ENCODE data around the gene CELSR1.

Gene CELSR1

GRCh38 chr22:46418827-46419226 lies 118.6 kb downstream of the CELSR1 start:
- no peak for TF ChIP-seq GATA1 (IDR thresholded peaks at IDR 0.05; ENCODE audit: low read depth, low read length)
- TF ChIP-seq POLR2A (IDR thresholded peaks at IDR 0.05; ENCODE audit: low read length): no peak
- no peak for DNase-seq

GRCh38 chr22:46417769-46418168 lies 119.7 kb downstream of the CELSR1 start:
- TF ChIP-seq GATA1 (IDR thresholded peaks at IDR 0.05; ENCODE audit: low read depth, low read length) (no peak), POLR2A (IDR thresholded peaks at IDR 0.05; ENCODE audit: low read length) (no peak)
- no peak for DNase-seq

- no peak for DNase-seq
- TF ChIP-seq GATA1 (IDR thresholded peaks at IDR 0.05; ENCODE audit: low read depth, low read length) (no peak), POLR2A (IDR thresholded peaks at IDR 0.05; ENCODE audit: low read length) (no peak)
These were observed 120.4 kb downstream of the CELSR1 start for GRCh38 chr22:46416891-46417580.

GRCh38 chr22:46416520-46416871 lies 120.9 kb downstream of the CELSR1 start:
- no peak for DNase-seq
- TF ChIP-seq POLR2A (IDR thresholded peaks at IDR 0.05; ENCODE audit: low read length): no peak
- no peak for TF ChIP-seq GATA1 (IDR thresholded peaks at IDR 0.05; ENCODE audit: low read depth, low read length)

- no peak for DNase-seq
- TF ChIP-seq GATA1 (IDR thresholded peaks at IDR 0.05; ENCODE audit: low read depth, low read length) (no peak), POLR2A (IDR thresholded peaks at IDR 0.05; ENCODE audit: low read length) (no peak)
These were observed 121.5 kb downstream of the CELSR1 start for GRCh38 chr22:46415776-46416519.

- no peak for TF ChIP-seq POLR2A (IDR thresholded peaks at IDR 0.05; ENCODE audit: low read length)
- TF ChIP-seq GATA1 (IDR thresholded peaks at IDR 0.05; ENCODE audit: low read depth, low read length): no peak
- no peak for DNase-seq
These were observed 122.7 kb downstream of the CELSR1 start for GRCh38 chr22:46414704-46415103.

GRCh38 chr22:46413725-46414379 lies 123.6 kb downstream of the CELSR1 start:
- TF ChIP-seq POLR2A (IDR thresholded peaks at IDR 0.05; ENCODE audit: low read length): no peak
- TF ChIP-seq GATA1 (IDR thresholded peaks at IDR 0.05; ENCODE audit: low read depth, low read length): no peak
- no peak for DNase-seq

GRCh38 chr22:46411347-46411746 lies 126.1 kb downstream of the CELSR1 start:
- TF ChIP-seq POLR2A (IDR thresholded peaks at IDR 0.05; ENCODE audit: low read length): no peak
- no peak for TF ChIP-seq GATA1 (IDR thresholded peaks at IDR 0.05; ENCODE audit: low read depth, low read length)
- DNase-seq: no peak

GRCh38 chr22:46410291-46410808 lies 127.1 kb downstream of the CELSR1 start:
- DNase-seq: no peak
- no peak for TF ChIP-seq POLR2A (IDR thresholded peaks at IDR 0.05; ENCODE audit: low read length)
- no peak for TF ChIP-seq GATA1 (IDR thresholded peaks at IDR 0.05; ENCODE audit: low read depth, low read length)

- DNase-seq: no peak
- TF ChIP-seq POLR2A (IDR thresholded peaks at IDR 0.05; ENCODE audit: low read length): no peak
- TF ChIP-seq GATA1 (IDR thresholded peaks at IDR 0.05; ENCODE audit: low read depth, low read length): no peak
These were observed 127.7 kb downstream of the CELSR1 start for GRCh38 chr22:46409631-46410210.

- no peak for DNase-seq
- no peak for TF ChIP-seq POLR2A (IDR thresholded peaks at IDR 0.05; ENCODE audit: low read length)
- no peak for TF ChIP-seq GATA1 (IDR thresholded peaks at IDR 0.05; ENCODE audit: low read depth, low read length)
These were observed 128.6 kb downstream of the CELSR1 start for GRCh38 chr22:46408568-46409506.

- no peak for DNase-seq
- TF ChIP-seq GATA1 (IDR thresholded peaks at IDR 0.05; ENCODE audit: low read depth, low read length) (no peak), POLR2A (IDR thresholded peaks at IDR 0.05; ENCODE audit: low read length) (no peak)
These were observed 129.7 kb downstream of the CELSR1 start for GRCh38 chr22:46407748-46408147.

- no peak for TF ChIP-seq GATA1 (IDR thresholded peaks at IDR 0.05; ENCODE audit: low read depth, low read length)
- TF ChIP-seq POLR2A (IDR thresholded peaks at IDR 0.05; ENCODE audit: low read length): no peak
- no peak for DNase-seq
These were observed 130.6 kb downstream of the CELSR1 start for GRCh38 chr22:46406791-46407190.

Measured in erythroblast (primary cell).